KOPT-K1 (cell line): ENCODE results near the gene ANGPTL2.

ENCODE experiments used
- H3K27ac ChIP-seq: fragments of 200-600 bp; sonication (generic); 2 replicates; pipeline ENCODE4 v1.5.1; 2016; ENCODE audit warnings: antibody characterized with exemption, mild to moderate bottlenecking, low read depth, low read length; ENCODE audit not compliant: poor library complexity, severe bottlenecking
- H3K36me3 ChIP-seq: fragments of 200-600 bp; sonication (generic); 2 replicates; pipeline ENCODE4 v1.5.1; 2017; ENCODE audit warnings: antibody characterized with exemption, mild to moderate bottlenecking, low read length, moderate library complexity; ENCODE audit not compliant: insufficient read depth
- H3K9me3 ChIP-seq: fragments of 200-600 bp; sonication (generic); 2 replicates; pipeline ENCODE4 v1.5.1; 2017; ENCODE audit warnings: antibody characterized with exemption, low read length, mild to moderate bottlenecking; ENCODE audit not compliant: insufficient read depth, poor library complexity, severe bottlenecking

The ANGPTL2 gene

DNA sequence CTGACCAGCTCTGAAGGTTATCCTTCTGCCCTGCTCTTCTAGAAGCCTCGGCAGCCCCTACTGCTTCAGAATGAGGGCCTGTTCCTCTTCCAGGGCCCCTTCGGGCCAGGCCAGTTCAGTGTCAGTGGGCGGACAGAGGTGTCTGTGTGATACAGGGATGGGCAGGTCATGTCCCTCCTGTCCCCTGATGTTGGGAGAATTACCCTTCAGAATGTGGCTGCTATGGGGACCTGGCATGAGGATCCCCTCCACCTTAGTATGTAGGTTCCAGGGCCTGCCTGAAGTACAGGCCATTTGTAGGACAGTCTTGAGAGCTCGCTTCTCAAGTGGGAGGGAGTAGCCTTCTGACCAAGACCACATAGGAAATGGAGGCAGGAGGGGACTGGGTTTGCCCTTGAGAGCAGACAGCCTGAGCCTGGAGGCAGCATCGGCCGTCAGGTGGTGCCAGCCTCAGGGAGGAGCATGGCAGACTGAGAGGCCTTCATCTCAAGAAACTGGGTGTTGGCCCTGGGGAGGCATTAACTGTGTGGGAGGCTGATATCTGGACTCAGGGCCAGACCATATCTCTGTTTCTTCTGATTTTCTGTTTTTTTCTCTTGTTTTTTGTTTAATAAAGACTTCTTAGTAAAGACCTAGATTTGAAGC is 32.0 kb downstream of the ANGPTL2 start:
- Histone ChIP-seq H3K27ac (no peak overlapping the region), H3K9me3 (no peaks in the 10 kb centered on the region), H3K36me3 (peaks cover 10% of the 10 kb centered on the region; the same call in 1 of the 2 replicates)

GRCh38 chr9:127089631-127090081 is 32.8 kb downstream of the ANGPTL2 start:
- Histone ChIP-seq H3K27ac (no peak overlapping the region), H3K9me3 (no peaks in the 10 kb centered on the region), H3K36me3 (peaks cover 10% of the 10 kb centered on the region; the same call in 1 of the 2 replicates)

- H3K27ac ChIP-seq = no peak overlapping the region
- H3K36me3 ChIP-seq = peaks cover 10% of the 10 kb centered on the region; the same call in 1 of the 2 replicates
- no peaks in the 10 kb centered on the region for H3K9me3 ChIP-seq
Measured at GRCh38 chr9:127088724-127089615, 33.5 kb downstream of the ANGPTL2 start.

DNA sequence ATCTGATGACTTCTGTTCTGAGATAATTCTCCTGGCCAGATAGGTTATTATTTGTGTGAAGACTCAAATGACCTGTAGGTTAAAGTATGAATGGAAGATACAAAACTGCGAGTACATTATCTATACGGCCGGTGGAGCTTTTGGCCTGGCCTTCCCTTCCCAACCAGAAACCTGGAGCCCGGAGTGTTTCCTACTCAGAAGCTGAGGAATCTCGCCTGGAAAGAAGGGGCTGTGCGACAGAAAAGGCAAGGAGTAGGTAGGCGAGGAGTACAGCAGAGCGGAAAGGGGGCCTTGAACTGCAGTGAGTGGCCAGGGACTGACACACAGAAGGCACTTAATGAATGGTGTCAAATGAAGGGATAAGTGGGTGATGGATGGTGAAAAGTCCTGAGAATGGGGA is 34.6 kb downstream of the ANGPTL2 start:
- H3K27ac ChIP-seq = no peak overlapping the region
- peaks cover 10% of the 10 kb centered on the region; the same call in 1 of the 2 replicates for H3K36me3 ChIP-seq
- no peaks in the 10 kb centered on the region for H3K9me3 ChIP-seq

DNA sequence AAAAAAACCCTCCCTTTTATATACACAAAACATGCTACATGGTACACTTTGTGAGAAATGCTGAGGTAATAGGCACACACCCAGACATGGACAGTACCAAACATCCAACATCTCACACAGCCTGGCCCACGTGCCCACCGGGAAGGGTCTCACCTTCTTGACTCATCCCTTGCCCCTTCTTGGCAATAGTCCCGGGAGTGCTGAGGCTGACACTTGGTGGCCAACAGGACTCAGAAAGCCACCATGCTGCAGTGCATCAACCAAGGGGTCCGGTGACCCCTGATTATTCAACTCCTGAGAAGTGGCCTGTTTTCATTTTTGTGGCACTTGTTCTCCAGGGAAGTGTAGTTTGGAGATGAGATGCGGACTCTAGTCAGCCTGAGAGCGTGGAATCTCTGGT is 35.0 kb downstream of the ANGPTL2 start:
- peaks cover 10% of the 10 kb centered on the region; the same call in 1 of the 2 replicates for H3K36me3 ChIP-seq
- no peaks in the 10 kb centered on the region for H3K9me3 ChIP-seq
- no peak overlapping the region for H3K27ac ChIP-seq

DNA sequence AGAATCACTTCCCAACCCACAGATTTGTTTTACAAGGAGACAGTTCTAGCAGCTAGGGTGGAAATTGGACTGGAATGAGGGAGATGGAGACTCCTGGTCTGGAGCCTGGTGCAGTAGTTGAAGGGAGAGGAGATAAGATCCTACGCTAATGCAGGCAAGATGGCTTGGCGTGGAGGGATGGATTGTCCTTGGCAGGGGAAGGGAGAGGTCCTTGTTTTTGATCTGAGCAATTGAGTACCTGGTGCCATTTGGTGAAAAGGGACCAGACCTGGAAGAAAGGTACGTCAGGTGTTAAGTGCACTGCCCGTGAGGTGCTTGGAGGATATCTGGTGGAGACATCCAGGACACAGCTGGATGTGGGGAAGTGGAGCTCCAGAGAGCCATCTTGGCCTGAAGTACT is 35.7 kb downstream of the ANGPTL2 start:
- H3K36me3 ChIP-seq = peaks cover 8% of the 10 kb centered on the region; the same call in 1 of the 2 replicates
- no peaks in the 10 kb centered on the region for H3K9me3 ChIP-seq
- no peak overlapping the region for H3K27ac ChIP-seq

DNA sequence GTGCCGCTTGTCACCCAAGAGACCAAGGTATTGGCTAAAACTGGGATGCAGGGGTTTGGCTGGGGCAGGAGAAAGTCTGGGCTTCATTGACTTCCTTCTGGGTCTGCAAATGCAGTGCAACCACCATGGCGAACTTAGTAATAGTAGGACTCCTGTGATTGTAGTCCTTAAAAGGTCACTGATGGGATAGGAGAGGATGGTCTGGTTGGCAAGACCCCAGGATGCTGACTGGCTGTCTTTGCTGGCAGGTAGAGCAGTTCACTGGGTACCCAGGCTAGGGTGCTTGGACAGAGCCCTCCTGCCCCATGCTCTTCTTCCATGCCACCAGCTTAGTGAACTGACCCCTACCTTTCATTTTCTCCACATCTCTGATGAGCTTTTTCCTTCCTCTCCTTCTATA is 37.2 kb downstream of the ANGPTL2 start:
- no peaks in the 10 kb centered on the region; the same call in 1 of the 2 replicates for H3K36me3 ChIP-seq
- peak overlapping the region; percentile 46 for H3K27ac ChIP-seq
- no peaks in the 10 kb centered on the region for H3K9me3 ChIP-seq

- Histone ChIP-seq H3K27ac (peak overlapping the region; percentile 46), H3K9me3 (no peaks in the 10 kb centered on the region)
Measured at GRCh38 chr9:127084076-127085039, 38.1 kb downstream of the ANGPTL2 start.

GRCh38 chr9:127083138-127083980 is 39.1 kb downstream of the ANGPTL2 start:
- Histone ChIP-seq H3K9me3 (no peaks in the 10 kb centered on the region), H3K36me3 (no peaks in the 10 kb centered on the region)

More at GRCh38 chr9:127084076-127085039, 38.1 kb downstream of the ANGPTL2 start:
- H3K36me3 ChIP-seq = no peaks in the 10 kb centered on the region; the same call in 1 of the 2 replicates

GRCh38 chr9:127081250-127082185 is 40.9 kb downstream of the ANGPTL2 start:
- Histone ChIP-seq H3K9me3 (no peaks in the 10 kb centered on the region), H3K36me3 (no peaks in the 10 kb centered on the region), H3K27ac (no peak overlapping the region)

More at GRCh38 chr9:127083138-127083980, 39.1 kb downstream of the ANGPTL2 start:
- H3K27ac ChIP-seq = no peak overlapping the region

GRCh38 chr9:127079446-127080140 is 42.8 kb downstream of the ANGPTL2 start:
- 0 out of 2 replicates have a peak, but pooled peaks cover 7% of the 10 kb centered on the region for H3K36me3 ChIP-seq
- H3K27ac ChIP-seq = no peak overlapping the region

GRCh38 chr9:127078988-127079387 is 43.4 kb downstream of the ANGPTL2 start:
- no peak overlapping the region for H3K27ac ChIP-seq
- no peaks in the 10 kb centered on the region for H3K9me3 ChIP-seq
- peaks cover 9% of the 10 kb centered on the region; the same call in 1 of the 2 replicates for H3K36me3 ChIP-seq

More at GRCh38 chr9:127079446-127080140, 42.8 kb downstream of the ANGPTL2 start:
- H3K9me3 ChIP-seq = no peaks in the 10 kb centered on the region
